ENCODE results near the gene PHLPP1.

Gene PHLPP1

DNA sequence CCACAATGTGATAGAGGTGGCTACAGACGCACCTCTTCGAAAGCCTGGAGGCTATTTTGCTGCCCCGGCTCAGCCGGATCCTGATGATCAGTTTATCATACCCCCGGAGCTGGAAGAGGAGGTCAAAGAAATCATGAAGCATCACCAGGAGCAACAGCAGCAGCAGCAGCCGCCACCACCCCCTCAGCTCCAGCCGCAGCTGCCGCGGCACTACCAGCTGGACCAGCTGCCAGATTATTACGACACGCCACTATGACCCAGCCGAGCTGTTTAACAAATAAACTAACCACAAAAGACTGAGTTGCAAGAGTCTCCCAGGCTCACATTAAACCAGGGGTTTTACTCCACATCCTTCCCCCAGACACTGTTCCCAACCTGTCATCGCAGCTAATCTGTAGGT lies 263.8 kb downstream of the PHLPP1 start:
- no peak overlapping the region for H3K4me3 ChIP-seq
- H3K27me3 ChIP-seq = no peaks in the 10 kb centered on the region
- H3K4me1 ChIP-seq = peaks cover 0 to 6% (median 4%) of the 10 kb centered on the region in 4 donors
- DNase-seq = peak in 1 of 2 donors; percentile 44
- no peaks in the 10 kb centered on the region for H3K9me3 ChIP-seq
- TF ChIP-seq, protein P1, sequence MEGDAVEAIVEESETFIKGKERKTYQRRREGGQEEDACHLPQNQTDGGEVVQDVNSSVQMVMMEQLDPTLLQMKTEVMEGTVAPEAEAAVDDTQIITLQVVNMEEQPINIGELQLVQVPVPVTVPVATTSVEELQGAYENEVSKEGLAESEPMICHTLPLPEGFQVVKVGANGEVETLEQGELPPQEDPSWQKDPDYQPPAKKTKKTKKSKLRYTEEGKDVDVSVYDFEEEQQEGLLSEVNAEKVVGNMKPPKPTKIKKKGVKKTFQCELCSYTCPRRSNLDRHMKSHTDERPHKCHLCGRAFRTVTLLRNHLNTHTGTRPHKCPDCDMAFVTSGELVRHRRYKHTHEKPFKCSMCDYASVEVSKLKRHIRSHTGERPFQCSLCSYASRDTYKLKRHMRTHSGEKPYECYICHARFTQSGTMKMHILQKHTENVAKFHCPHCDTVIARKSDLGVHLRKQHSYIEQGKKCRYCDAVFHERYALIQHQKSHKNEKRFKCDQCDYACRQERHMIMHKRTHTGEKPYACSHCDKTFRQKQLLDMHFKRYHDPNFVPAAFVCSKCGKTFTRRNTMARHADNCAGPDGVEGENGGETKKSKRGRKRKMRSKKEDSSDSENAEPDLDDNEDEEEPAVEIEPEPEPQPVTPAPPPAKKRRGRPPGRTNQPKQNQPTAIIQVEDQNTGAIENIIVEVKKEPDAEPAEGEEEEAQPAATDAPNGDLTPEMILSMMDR (IDR thresholded peaks at IDR 0.05) = no peak
- intact Hi-C loops (cut with DNase I; ENCODE audit: low total_unique reads) = no loop called here
- no peak overlapping the region for H3K27ac ChIP-seq
- H3K36me3 ChIP-seq = peaks cover 0 to 42% (median 30%) of the 10 kb centered on the region in 3 donors

- no peaks in the 10 kb centered on the region for H3K27me3 ChIP-seq
- no peaks in the 10 kb centered on the region for H3K9me3 ChIP-seq
- peaks cover 0 to 6% (median 4%) of the 10 kb centered on the region in 4 donors for H3K4me1 ChIP-seq
- no peak for DNase-seq
- H3K4me3 ChIP-seq = no peak overlapping the region
- intact Hi-C loops (cut with DNase I; ENCODE audit: low total_unique reads) = no loop called here
- H3K36me3 ChIP-seq = peaks cover 0 to 40% (median 30%) of the 10 kb centered on the region in 3 donors
- TF ChIP-seq, protein P1 (IDR thresholded peaks at IDR 0.05) = no peak
- H3K27ac ChIP-seq = no peak overlapping the region
Observed at GRCh38 chr18:62979900-62980299, 264.6 kb downstream of the PHLPP1 start.

DNA sequence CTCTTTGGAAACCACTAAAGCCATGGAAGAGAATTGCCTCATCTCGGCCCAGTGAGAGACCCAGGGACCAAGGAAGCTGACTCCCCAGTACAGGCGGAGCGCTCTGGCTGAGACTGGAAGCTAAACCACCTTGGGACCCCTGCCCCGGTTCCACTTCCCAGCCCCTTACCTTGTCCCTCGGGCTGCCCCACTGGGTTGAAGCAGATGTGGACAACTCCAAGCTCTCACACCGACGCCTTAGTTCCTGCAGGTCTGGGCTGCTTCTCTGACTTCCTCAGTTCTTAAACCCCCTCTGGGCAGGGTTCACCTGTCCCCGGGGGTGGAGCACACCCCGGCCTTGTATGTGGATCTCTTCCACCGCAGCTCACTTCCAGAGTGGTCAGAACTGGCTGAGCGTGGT lies 266.2 kb downstream of the PHLPP1 start:
- TF ChIP-seq, protein P1 (IDR thresholded peaks at IDR 0.05) = no peak
- peaks cover 0 to 6% (median 4%) of the 10 kb centered on the region in 4 donors for H3K4me1 ChIP-seq
- H3K27me3 ChIP-seq = no peaks in the 10 kb centered on the region
- no peak overlapping the region for H3K4me3 ChIP-seq
- intact Hi-C loops (cut with DNase I; ENCODE audit: low total_unique reads) = no loop called here
- H3K27ac ChIP-seq = no peak overlapping the region
- no peaks in the 10 kb centered on the region for H3K9me3 ChIP-seq
- peaks cover 0 to 23% (median 16%) of the 10 kb centered on the region in 3 donors for H3K36me3 ChIP-seq
- no peak for DNase-seq

GRCh38 chr18:62982600-62983251 lies 267.4 kb downstream of the PHLPP1 start:
- peak in 1 of 2 donors; percentile 65 for DNase-seq
- H3K27ac ChIP-seq = no peak overlapping the region
- TF ChIP-seq, protein P1 (IDR thresholded peaks at IDR 0.05) = peak; percentile 71 to 83
- no peaks in the 10 kb centered on the region for H3K9me3 ChIP-seq
- peaks cover 0 to 6% (median 4%) of the 10 kb centered on the region in 4 donors for H3K4me1 ChIP-seq
- H3K36me3 ChIP-seq = peaks cover 0 to 18% (median 14%) of the 10 kb centered on the region in 3 donors
- H3K27me3 ChIP-seq = no peaks in the 10 kb centered on the region
- H3K4me3 ChIP-seq = peak overlapping the region; percentile 36 to 39
- intact Hi-C loops (cut with DNase I; ENCODE audit: low total_unique reads) = loop anchor here (2.0 kb wide), 2 partner anchors 268 to 396 kb away; partner anchors contain the start of gene PHLPP1

- Histone ChIP-seq H3K9me3 (no peaks in the 10 kb centered on the region), H3K27ac (no peak overlapping the region), H3K36me3 (no peaks in the 10 kb centered on the region), H3K4me1 (peaks cover 0 to 5% (median 2%) of the 10 kb centered on the region in 4 donors), H3K27me3 (no peaks in the 10 kb centered on the region), H3K4me3 (no peak overlapping the region)
- no peak for DNase-seq
- intact Hi-C loops (cut with DNase I; ENCODE audit: low total_unique reads) = no loop called here
- TF ChIP-seq, protein P1 (IDR thresholded peaks at IDR 0.05) = no peak
Observed at GRCh38 chr18:62984656-62985315, 269.4 kb downstream of the PHLPP1 start.
